GM18507 (cell line): ENCODE measurements around the gene MAP3K5.
"Not testable (repeated sequence)": the region's sequence is repeated elsewhere in the genome, so short reads cannot be mapped to it uniquely, and the experiment has no call there.

Source experiments
- DNase-seq: peaks from one replicate; pipeline ENCODE4 v3.0.0; 2011; ENCODE audit warnings: low read depth; ENCODE audit not compliant: insufficient read length; ENCODE audit errors: extremely low spot score
- FAIRE-seq: peaks from 2 replicates; lab custom pipeline; 2011; peaks lifted over from hg19 to GRCh38; lab: Jason Lieb, UNC

Gene MAP3K5

GRCh38 chr6:136701045-136701444, 91.2 kb downstream of the MAP3K5 start:
- no peak for DNase-seq
- no peak for FAIRE-seq

- FAIRE-seq (no peak), DNase-seq (no peak)
These were observed 92.9 kb downstream of the MAP3K5 start for GRCh38 chr6:136699358-136699757.

DNA sequence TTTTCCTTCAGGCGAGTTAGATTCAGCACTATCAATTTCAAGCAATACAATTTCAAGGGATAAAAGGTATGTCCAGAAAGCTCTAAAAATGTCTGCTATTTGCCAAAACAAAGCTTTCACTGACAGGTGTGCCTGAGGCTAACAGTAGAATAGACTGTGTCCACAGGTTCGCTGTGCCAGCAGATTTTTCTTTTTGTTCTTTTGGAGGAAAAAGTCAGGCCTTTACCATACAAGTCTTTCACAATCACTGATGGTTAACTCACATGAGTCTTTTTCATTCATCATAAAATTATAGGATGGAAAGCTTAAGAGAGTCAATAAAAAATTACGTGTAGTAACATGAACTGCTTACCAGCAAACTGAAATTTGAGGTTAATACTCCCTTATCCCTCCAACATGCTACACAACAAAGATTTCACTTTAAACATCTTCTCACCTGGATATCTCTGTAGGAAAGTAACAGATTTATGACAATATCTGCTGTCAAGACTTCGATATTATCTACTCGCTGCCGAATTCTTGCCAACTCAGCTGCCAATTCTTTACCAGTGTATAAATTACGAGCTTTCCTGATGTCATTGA, 95.4 kb downstream of the MAP3K5 start:
- DNase-seq (no peak), FAIRE-seq (no peak)

DNA sequence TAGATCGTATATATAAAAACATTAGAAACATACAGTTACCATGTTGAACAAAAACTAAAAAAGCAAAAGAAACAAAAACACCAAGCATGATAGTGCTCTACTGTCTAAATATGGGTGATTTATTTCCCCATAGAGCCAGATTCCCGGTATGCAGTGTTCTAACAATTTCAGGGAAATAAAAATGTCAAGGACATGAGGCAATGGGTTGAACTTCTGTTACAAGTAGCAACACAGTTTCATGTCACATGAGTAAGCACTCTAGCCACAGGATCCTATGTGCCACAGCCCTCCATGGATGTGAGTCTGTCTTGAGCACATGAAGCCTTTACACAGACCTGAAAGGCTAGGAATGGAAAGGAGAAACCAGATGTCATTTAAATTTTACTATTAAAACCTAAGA, 96.0 kb downstream of the MAP3K5 start:
- FAIRE-seq, result no peak
- no peak for DNase-seq

GRCh38 chr6:136695412-136695811, 96.9 kb downstream of the MAP3K5 start:
- FAIRE-seq, result no peak
- no peak for DNase-seq

DNA sequence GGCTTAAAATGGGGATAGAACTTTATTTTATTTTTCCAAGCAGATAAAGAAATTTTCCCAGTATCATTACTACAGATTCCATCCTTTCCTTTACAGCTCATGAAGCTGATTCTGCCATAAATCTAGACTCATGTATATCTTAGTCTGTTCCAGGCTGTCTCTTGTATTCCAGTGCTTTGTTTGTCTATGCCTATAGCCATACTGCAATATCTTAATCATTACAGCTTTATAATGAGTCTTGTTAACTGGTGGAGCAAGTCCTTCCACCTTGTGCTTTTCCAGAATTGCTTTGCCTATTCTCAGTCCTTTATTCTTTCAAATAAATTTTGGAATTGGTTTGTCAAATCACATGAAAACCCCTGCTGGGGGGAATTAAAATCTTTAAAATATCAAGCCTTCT, 99.2 kb downstream of the MAP3K5 start:
- no peak for FAIRE-seq

GRCh38 chr6:136687894-136688293, 104.4 kb downstream of the MAP3K5 start:
- not testable (repeated sequence) for DNase-seq, FAIRE-seq

More for the DNA sequence above, 99.2 kb downstream of the MAP3K5 start:
- DNase-seq, result no peak

GRCh38 chr6:136685540-136686108, 106.7 kb downstream of the MAP3K5 start:
- FAIRE-seq (no peak), DNase-seq (no peak)

DNA sequence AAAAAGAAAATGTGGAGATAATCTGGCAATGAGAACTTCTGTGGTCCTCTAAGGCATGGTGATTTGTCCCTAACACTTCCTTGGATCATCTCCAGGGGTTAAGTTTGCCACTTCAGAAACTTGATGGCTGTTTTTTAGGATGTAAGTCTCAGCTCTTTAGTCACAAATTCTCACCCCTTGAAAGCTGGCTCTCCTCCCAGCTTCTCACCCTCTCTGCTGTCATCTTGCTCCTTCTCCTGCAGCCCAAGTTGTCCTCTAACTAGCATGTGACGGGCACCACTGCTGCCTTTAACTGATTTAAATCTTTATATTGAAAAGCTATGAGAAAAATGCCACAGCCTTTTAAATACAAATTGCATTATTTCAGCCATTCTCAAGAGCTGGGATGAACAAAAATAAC, 107.8 kb downstream of the MAP3K5 start:
- DNase-seq, result no peak
- no peak for FAIRE-seq

DNA sequence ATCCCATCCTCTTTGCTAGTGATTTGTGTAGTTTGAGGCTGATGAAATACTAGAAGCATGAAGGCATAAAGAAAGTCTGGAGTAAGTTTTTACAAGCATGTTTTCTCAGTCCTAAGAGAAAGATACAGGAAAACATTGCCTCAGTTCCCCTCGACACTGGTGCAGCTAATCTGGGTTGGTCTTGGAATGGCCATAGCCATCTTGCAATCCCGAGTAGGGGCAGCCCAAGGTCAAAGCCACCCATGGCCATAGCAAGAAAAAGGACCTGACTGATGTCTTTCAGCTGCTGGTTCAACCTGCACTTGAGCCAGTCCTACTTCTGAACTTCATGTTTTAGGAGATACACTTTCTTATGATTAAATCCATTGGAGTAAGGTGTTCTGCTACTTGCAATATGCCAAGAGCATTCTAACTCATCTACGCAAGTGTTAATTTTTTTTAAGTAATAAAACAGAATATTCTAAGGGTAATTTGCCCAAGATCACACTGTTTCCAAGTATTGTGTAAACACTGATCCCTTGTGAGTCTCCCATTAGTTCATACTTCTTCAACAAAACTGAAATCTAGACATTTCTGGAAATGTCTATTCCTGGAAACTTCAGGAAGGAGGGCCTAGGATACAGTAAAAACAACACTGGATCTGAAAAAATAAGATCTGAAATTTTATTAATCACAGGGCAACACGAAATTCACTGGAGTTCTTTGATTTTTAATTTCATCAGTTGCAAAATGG, 108.9 kb downstream of the MAP3K5 start:
- FAIRE-seq (no peak), DNase-seq (no peak)

DNA sequence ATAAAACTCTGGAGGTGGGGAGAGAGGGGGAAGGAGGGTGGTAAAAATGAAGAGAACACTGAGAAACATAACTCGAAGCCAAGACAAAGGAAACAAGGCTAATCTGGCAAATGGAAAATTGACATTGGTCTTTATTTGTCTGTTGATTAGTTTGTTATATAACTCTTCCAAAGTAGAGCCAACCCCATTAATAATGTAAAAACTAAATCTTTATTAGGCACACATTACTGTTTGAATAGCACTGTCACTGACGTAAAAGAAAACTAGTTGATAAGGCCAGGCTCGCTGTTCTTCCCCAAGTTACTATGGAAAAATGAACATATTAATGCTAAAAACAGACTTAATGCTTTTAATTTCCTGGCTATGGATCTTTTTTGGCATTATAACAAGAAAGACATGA, 110.0 kb downstream of the MAP3K5 start:
- FAIRE-seq (no peak), DNase-seq (no peak)

GRCh38 chr6:136677822-136678221, 114.5 kb downstream of the MAP3K5 start:
- DNase-seq (no peak), FAIRE-seq (no peak)

GRCh38 chr6:136677344-136677743, 114.9 kb downstream of the MAP3K5 start:
- DNase-seq (no peak), FAIRE-seq (no peak)

GRCh38 chr6:136676075-136676474, 116.2 kb downstream of the MAP3K5 start:
- no peak for FAIRE-seq
- DNase-seq, result no peak

DNA sequence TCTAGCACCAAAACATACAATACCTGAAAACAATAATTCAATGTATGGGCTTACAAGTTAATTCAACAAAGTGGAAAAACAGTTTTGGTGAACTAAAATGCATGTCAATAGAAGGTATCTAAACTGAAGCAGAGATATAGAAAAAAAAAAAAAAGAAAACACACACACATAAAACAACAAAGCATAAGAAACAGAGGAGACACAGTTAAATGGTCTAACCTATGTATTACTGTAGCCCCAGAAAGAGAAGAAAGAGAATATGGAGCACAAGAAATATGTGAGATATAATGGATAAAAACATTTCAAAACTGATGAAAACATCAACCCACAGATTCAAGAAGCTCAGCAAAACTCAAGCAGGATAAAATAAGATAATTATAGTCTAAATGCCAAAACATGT, 118.7 kb downstream of the MAP3K5 start:
- DNase-seq (no peak), FAIRE-seq (no peak)

GRCh38 chr6:136672144-136672543, 120.1 kb downstream of the MAP3K5 start:
- no peak for FAIRE-seq

DNA sequence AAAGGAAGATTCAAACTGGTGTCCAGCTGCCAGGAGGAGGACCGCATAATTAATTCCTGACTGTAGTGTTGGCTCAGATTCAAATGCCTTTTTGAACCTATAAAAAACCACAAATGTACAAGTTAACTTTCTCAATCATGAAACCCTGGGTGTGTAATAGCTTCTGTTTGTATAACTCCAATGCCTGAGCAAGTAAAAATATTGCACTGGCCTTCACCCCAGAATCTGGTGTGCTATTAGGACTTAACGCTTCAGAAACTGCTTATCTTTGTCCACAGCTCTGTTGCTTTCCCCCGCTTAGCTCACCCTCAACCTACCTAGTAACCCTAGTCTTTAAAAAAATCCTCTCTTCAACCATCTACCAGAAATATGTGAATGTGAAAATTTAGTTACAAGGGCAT, 123.0 kb downstream of the MAP3K5 start:
- DNase-seq (no peak), FAIRE-seq (no peak)

More at GRCh38 chr6:136672144-136672543, 120.1 kb downstream of the MAP3K5 start:
- no peak for DNase-seq

DNA sequence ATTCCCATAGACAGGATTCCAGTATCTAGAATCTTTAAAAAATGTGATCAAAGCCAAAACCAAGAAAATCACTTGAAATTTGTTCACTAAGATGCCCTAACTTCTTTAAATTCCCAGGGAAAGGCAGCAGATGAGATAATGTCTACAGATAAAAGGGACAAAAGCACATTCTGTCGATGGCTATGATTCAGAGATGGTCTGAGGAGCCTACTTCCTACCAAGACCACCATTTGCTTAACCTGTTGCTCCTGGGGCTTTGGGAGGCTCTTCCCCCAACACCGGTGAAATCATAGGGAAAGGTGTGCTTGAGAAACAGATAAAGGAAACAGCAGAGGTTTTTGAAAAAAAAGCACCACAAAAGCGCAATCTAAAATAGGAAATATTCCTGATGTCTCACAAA, 123.7 kb downstream of the MAP3K5 start:
- DNase-seq, result no peak
- FAIRE-seq, result no peak

DNA sequence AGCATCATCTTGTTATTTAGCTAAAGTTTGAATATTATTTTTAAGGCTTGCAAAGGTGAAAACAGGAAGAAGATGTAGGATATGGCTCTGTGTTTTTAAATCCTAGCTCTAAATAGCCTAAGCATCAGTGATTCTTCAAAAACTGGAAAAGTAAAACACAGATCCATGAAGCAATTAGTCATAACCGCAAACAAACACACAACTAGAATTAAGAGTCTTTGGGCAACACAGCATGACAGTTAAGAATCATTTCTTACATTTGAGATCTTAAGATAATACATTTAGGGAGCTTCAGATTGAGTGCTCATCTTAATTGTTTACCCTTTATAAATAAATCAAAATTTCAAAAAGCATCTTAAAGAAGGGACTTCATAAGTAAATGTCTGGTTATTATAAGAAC, 126.2 kb downstream of the MAP3K5 start:
- FAIRE-seq, result no peak
- DNase-seq, result no peak

GRCh38 chr6:136662347-136663237, 129.7 kb downstream of the MAP3K5 start:
- no peak for FAIRE-seq

More at GRCh38 chr6:136662347-136663237, 129.7 kb downstream of the MAP3K5 start:
- DNase-seq, result no peak
